GM19240 (cell line): Measurements from ENCODE around the gene FIGNL1.

ENCODE experiments used
- DNase-seq: peaks from one replicate; pipeline ENCODE4 v3.0.0; 2011; ENCODE audit warnings: low spot score; ENCODE audit not compliant: insufficient read length

FIGNL1 gene

DNA sequence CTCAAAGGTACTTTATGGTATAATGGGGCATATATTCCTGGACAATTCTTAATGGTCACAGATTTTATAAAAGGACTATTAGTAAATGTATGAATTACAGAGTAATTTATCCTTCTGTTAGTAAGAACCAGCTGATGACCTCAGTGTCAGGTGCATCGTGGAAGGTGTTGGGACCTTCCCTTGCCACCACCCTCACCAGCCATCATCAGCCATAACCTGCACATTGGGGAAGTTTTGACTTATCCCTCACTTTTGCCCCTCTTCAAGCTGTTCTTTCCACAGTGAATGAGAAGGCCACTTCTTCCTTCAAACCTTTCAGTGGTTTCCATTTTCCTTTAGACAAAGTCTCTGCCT, 52.2 kb downstream of the FIGNL1 start:
- DNase-seq = no peak

GRCh38 chr7:50397320-50397970, 52.7 kb downstream of the FIGNL1 start:
- DNase-seq = no peak

- no peak for DNase-seq
These were observed 53.3 kb downstream of the FIGNL1 start for GRCh38 chr7:50396856-50397255.

- no peak for DNase-seq
These were observed 55.8 kb downstream of the FIGNL1 start for GRCh38 chr7:50394315-50394714.
